DND-41 (cell line): ENCODE results near the gene PDE1A.

Source experiments
- ATAC-seq: fragments of 200-7000 bp; cut with Tn5 transposase; 3 replicates; pipeline ENCODE4 v1.9.1; 2021; ENCODE audit warnings: low read depth; ENCODE audit not compliant: insufficient read depth
- DNase-seq: peaks from one replicate; pipeline ENCODE4 v3.0.0-alpha.2; 2020
- H2AFZ ChIP-seq: 2 replicates; pipeline ENCODE4 v1.6.0; 2012; ENCODE audit warnings: low read depth, low read length
- H3K27ac ChIP-seq: 2 replicates; pipeline ENCODE4 v1.5.1; 2012; ENCODE audit warnings: low read length, inconsistent platforms
- H3K27me3 ChIP-seq: fragments of 200-600 bp; sonication (generic); 2 replicates; pipeline ENCODE4 v1.6.0; 2012; ENCODE audit warnings: low read length, mild to moderate bottlenecking, inconsistent platforms; ENCODE audit not compliant: insufficient read depth, poor library complexity
- H3K36me3 ChIP-seq: 2 replicates; pipeline ENCODE4 v1.5.1; 2012; ENCODE audit warnings: low read length, inconsistent platforms; ENCODE audit not compliant: insufficient read depth
- H3K4me1 ChIP-seq: 2 replicates; pipeline ENCODE4 v1.5.1; 2012; ENCODE audit warnings: mild to moderate bottlenecking, low read length; ENCODE audit not compliant: insufficient read depth
- H3K4me2 ChIP-seq: 2 replicates; pipeline ENCODE4 v1.6.0; 2012; ENCODE audit warnings: mild to moderate bottlenecking, moderate library complexity, low read length, inconsistent platforms; ENCODE audit not compliant: insufficient read depth
- H3K4me3 ChIP-seq, 2 experiments: fragments of 200-600 bp in 1 of 2; shearing (Covaris generic) in 1 of 2; 2 replicates each; pipeline ENCODE4 v1.5.1; 2012 to 2016; ENCODE audit warnings: inconsistent platforms in 2 of 2, low read length in 2 of 2, mild to moderate bottlenecking in 2 of 2, low read depth in 1 of 2, moderate library complexity in 1 of 2
- H3K79me2 ChIP-seq: 2 replicates; pipeline ENCODE4 v1.6.0; 2012; ENCODE audit warnings: low read length, inconsistent platforms; ENCODE audit not compliant: insufficient read depth
- H3K9ac ChIP-seq: 2 replicates; pipeline ENCODE4 v1.6.0; 2012; ENCODE audit warnings: low read depth, mild to moderate bottlenecking, inconsistent platforms, low read length, moderate library complexity
- H3K9me3 ChIP-seq: 2 replicates; pipeline ENCODE4 v1.5.1; 2012; ENCODE audit warnings: low read length, moderate library complexity, mild to moderate bottlenecking, inconsistent platforms; ENCODE audit not compliant: insufficient read depth, severe bottlenecking
- H4K20me1 ChIP-seq: 2 replicates; pipeline ENCODE4 v1.6.0; 2012; ENCODE audit warnings: low read length; ENCODE audit not compliant: insufficient read depth
- CTCF ChIP-seq: IDR thresholded peaks from 2 replicates; pipeline ENCODE4 v1.5.1; 2012; ENCODE audit warnings: borderline replicate concordance, low read length, moderate library complexity, mild to moderate bottlenecking; ENCODE audit not compliant: poor library complexity, severe bottlenecking; ENCODE audit errors: extremely low read depth
- EZH2 ChIP-seq: IDR thresholded peaks from 3 replicates; pipeline ENCODE4 v1.6.1; 2012; ENCODE audit warnings: borderline replicate concordance, low read depth, mild to moderate bottlenecking, moderate library complexity, low read length, inconsistent platforms; ENCODE audit not compliant: severe bottlenecking

The PDE1A gene

GRCh38 chr2:182259629-182260150 lies 167.1 kb downstream of the PDE1A start:
- no peak overlapping the region for H3K4me2 ChIP-seq
- no peaks in the 10 kb centered on the region for H3K27me3 ChIP-seq
- TF ChIP-seq EZH2 (no peak), CTCF (no peak)
- H2AFZ ChIP-seq, result no peak overlapping the region
- H3K9me3 ChIP-seq, result no peaks in the 10 kb centered on the region
- no peak overlapping the region for H3K4me3 ChIP-seq
- ATAC-seq (no peak), DNase-seq (no peak)
- no peak overlapping the region for H3K27ac ChIP-seq
- no peaks in the 10 kb centered on the region for H4K20me1 ChIP-seq
- H3K36me3 ChIP-seq, result no peaks in the 10 kb centered on the region
- H3K9ac ChIP-seq, result no peak overlapping the region
- no peaks in the 10 kb centered on the region for H3K79me2 ChIP-seq
- no peaks in the 10 kb centered on the region for H3K4me1 ChIP-seq

GRCh38 chr2:182252534-182252933 lies 174.3 kb downstream of the PDE1A start:
- H3K9me3 ChIP-seq, result no peaks in the 10 kb centered on the region
- no peak overlapping the region for H3K4me3 ChIP-seq
- no peaks in the 10 kb centered on the region for H3K36me3 ChIP-seq
- no peaks in the 10 kb centered on the region for H4K20me1 ChIP-seq
- no peak overlapping the region for H2AFZ ChIP-seq
- no peak overlapping the region for H3K4me2 ChIP-seq
- no peaks in the 10 kb centered on the region for H3K4me1 ChIP-seq
- DNase-seq (no peak), ATAC-seq (no peak)
- H3K27ac ChIP-seq, result no peak overlapping the region
- TF ChIP-seq CTCF, result no peak
- TF ChIP-seq EZH2, result no peak
- H3K27me3 ChIP-seq, result no peaks in the 10 kb centered on the region
- H3K9ac ChIP-seq, result no peak overlapping the region
- H3K79me2 ChIP-seq, result no peaks in the 10 kb centered on the region

GRCh38 chr2:182248898-182249297 lies 177.9 kb downstream of the PDE1A start:
- no peaks in the 10 kb centered on the region for H3K9me3 ChIP-seq
- no peaks in the 10 kb centered on the region for H3K4me1 ChIP-seq
- ATAC-seq (no peak), DNase-seq (no peak)
- H3K27me3 ChIP-seq, result no peaks in the 10 kb centered on the region
- no peaks in the 10 kb centered on the region for H4K20me1 ChIP-seq
- no peaks in the 10 kb centered on the region for H3K79me2 ChIP-seq
- no peak overlapping the region for H3K4me3 ChIP-seq
- no peak overlapping the region for H3K4me2 ChIP-seq
- H3K36me3 ChIP-seq, result no peaks in the 10 kb centered on the region
- no peak overlapping the region for H3K27ac ChIP-seq
- TF ChIP-seq CTCF, result no peak
- TF ChIP-seq EZH2, result no peak
- no peak overlapping the region for H2AFZ ChIP-seq
- no peak overlapping the region for H3K9ac ChIP-seq

- Histone ChIP-seq H3K9me3 (no peaks in the 10 kb centered on the region), H4K20me1 (no peaks in the 10 kb centered on the region), H3K9ac (no peak overlapping the region), H3K27ac (no peak overlapping the region), H3K36me3 (no peaks in the 10 kb centered on the region), H3K79me2 (no peaks in the 10 kb centered on the region), H3K27me3 (no peaks in the 10 kb centered on the region), H3K4me2 (no peak overlapping the region), H3K4me1 (no peaks in the 10 kb centered on the region), H2AFZ (no peak overlapping the region), H3K4me3 (no peak overlapping the region)
- ATAC-seq (no peak), DNase-seq (no peak)
- TF ChIP-seq EZH2, result no peak
- TF ChIP-seq CTCF, result no peak
Observed at GRCh38 chr2:182248362-182248761, 178.5 kb downstream of the PDE1A start.
